Natural killer cell (primary cell): ENCODE data around the gene TREM2. TPM values are rescaled to one million over a fixed set of nuclear protein-coding genes. Genes with fewer than 3 reads are reported as not detected.

Source experiments
- ATAC-seq, 3 donors: fragments of 150-1000 bp in 2 of 3; fragments of 200-7000 bp in 1 of 3; cut with Tn5 transposase; 1 replicate in 1 of 3; 2 replicates in 2 of 3; pipeline ENCODE4 v1.10.0; 2021; ENCODE audit warnings: mild to moderate bottlenecking in 2 of 3, moderate library complexity in 2 of 3
- DNase-seq, 2 donors: peaks; one replicate each; pipeline versions ENCODE4 v3.0.0 to v3.0.0-alpha.2; 2013 to 2021; ENCODE audit warnings: mixed read lengths in 1 of 2
- H3K27ac ChIP-seq: one replicate; pipeline ENCODE4 v1.5.1; 2013; ENCODE audit warnings: mild to moderate bottlenecking, low read length
- H3K27me3 ChIP-seq: one replicate; pipeline ENCODE4 v1.6.1; 2013; ENCODE audit warnings: low read length; ENCODE audit not compliant: control insufficient read depth, insufficient read depth
- H3K36me3 ChIP-seq: one replicate; pipeline ENCODE4 v1.6.1; 2013; ENCODE audit warnings: low read length; ENCODE audit not compliant: control insufficient read depth, insufficient read depth
- H3K4me1 ChIP-seq: one replicate; pipeline ENCODE4 v1.6.1; 2013; ENCODE audit warnings: low read length; ENCODE audit not compliant: control insufficient read depth, insufficient read depth
- H3K4me3 ChIP-seq: one replicate; pipeline ENCODE4 v1.5.1; 2013; ENCODE audit warnings: low read length
- H3K9me3 ChIP-seq: one replicate; pipeline ENCODE4 v1.6.1; 2013; ENCODE audit warnings: low read length; ENCODE audit not compliant: control insufficient read depth, insufficient read depth
- H3K27ac Mint-ChIP-seq, 2 donors: one replicate each; pipeline ENCODE4 v1.8.0; 2022; ENCODE audit warnings: mild to moderate bottlenecking in 2 of 2, mixed read lengths in 2 of 2, moderate library complexity in 1 of 2
- H3K27me3 Mint-ChIP-seq, 2 donors: one replicate each; pipeline ENCODE4 v1.8.0; 2022; ENCODE audit warnings: low read depth in 2 of 2, mixed read lengths in 2 of 2
- H3K36me3 Mint-ChIP-seq: one replicate; pipeline ENCODE4 v1.8.0; 2022; ENCODE audit warnings: mixed read lengths
- H3K4me1 Mint-ChIP-seq, 2 donors: one replicate each; pipeline ENCODE4 v1.8.0; 2022; ENCODE audit warnings: mixed read lengths in 2 of 2
- H3K4me3 Mint-ChIP-seq: one replicate; pipeline ENCODE4 v1.8.0; 2022; ENCODE audit warnings: mild to moderate bottlenecking, moderate library complexity, mixed read lengths
- H3K9me3 Mint-ChIP-seq, 2 donors: one replicate each; pipeline ENCODE4 v1.8.0; 2022; ENCODE audit warnings: mixed read lengths in 2 of 2
- WGBS: methylation state at CpG from one replicate; pipeline ENCODE4 v1.1.7; 2013; ENCODE audit warnings: missing lambda C conversion rate; ENCODE audit not compliant: insufficient coverage; 5-methylcytosine and 5-hydroxymethylcytosine counted together
- intact Hi-C: fragments of 100-400 bp; cut with micrococcal nuclease; formaldehyde crosslinking; loops from one replicate; pipeline ENCODE4 v1.14.2; 2022
- total RNA-seq, 4 donors: library from RNA; stranded (reverse); fragments of 120-200 nt in 1 of 4; gene quantifications; one replicate each; pipeline versions ENCODE4 v1.2.3 to v1.2.4, GENCODE V29; 2013 to 2022
- TF ChIP-seq, protein P1 (sequence below): fragments of 200-600 bp; IDR thresholded peaks from one replicate; pipeline ENCODE4 v1.8.0; 2022; ENCODE audit warnings: antibody characterized with exemption

The TREM2 gene
- total RNA-seq, 3 donors from 2014 or later (not counting 1 experiment from before 2014, with no cell fraction given), result not detected

- H3K9me3 Mint-ChIP-seq, result no peaks in the 10 kb centered on the region
- WGBS, result 89% methylated on average over 2 of the region's 3 CpGs
- Histone ChIP-seq H3K27me3 (no peaks in the 10 kb centered on the region), H3K27ac (no peak overlapping the region), H3K9me3 (no peaks in the 10 kb centered on the region), H3K4me3 (no peak overlapping the region), H3K4me1 (no peaks in the 10 kb centered on the region), H3K36me3 (peaks cover 3% of the 10 kb centered on the region)
- H3K4me3 Mint-ChIP-seq, result no peak overlapping the region
- H3K4me1 Mint-ChIP-seq, result no peaks in the 10 kb centered on the region
- no peaks in the 10 kb centered on the region for H3K27me3 Mint-ChIP-seq
- peaks cover 7% of the 10 kb centered on the region for H3K36me3 Mint-ChIP-seq
- no peak overlapping the region for H3K27ac Mint-ChIP-seq
- no peak for ATAC-seq
- no peak for DNase-seq
- TF ChIP-seq, protein P1, sequence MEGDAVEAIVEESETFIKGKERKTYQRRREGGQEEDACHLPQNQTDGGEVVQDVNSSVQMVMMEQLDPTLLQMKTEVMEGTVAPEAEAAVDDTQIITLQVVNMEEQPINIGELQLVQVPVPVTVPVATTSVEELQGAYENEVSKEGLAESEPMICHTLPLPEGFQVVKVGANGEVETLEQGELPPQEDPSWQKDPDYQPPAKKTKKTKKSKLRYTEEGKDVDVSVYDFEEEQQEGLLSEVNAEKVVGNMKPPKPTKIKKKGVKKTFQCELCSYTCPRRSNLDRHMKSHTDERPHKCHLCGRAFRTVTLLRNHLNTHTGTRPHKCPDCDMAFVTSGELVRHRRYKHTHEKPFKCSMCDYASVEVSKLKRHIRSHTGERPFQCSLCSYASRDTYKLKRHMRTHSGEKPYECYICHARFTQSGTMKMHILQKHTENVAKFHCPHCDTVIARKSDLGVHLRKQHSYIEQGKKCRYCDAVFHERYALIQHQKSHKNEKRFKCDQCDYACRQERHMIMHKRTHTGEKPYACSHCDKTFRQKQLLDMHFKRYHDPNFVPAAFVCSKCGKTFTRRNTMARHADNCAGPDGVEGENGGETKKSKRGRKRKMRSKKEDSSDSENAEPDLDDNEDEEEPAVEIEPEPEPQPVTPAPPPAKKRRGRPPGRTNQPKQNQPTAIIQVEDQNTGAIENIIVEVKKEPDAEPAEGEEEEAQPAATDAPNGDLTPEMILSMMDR, result no peak
- intact Hi-C loops, result no loop called here
Observed at GRCh38 chr6:41135062-41135832, 27.7 kb downstream of the TREM2 start.

DNA sequence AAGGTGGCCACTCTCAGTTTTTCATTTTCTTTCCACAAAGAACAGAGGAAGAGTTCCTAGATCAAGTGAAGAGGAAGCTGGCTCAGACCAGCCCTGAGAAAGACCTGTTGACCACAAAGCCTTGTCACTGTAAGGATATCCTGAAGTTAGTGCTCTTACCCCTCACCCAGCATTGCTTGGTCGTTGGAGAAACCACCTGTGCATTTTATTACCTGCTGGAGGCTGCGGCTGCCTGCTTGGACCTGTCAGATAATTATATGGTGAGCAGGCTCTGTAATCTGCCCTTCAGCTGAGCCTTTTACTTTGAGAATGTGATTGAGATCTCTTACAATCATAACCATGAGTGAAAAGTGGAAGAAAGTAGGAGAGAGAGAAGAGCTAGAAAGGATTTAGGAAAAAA is 30.7 kb downstream of the TREM2 start:
- H3K27me3 Mint-ChIP-seq, result no peaks in the 10 kb centered on the region
- no peaks in the 10 kb centered on the region for H3K27me3 ChIP-seq
- peaks cover 0 to 2% of the 10 kb centered on the region in 2 donors for H3K4me1 Mint-ChIP-seq
- H3K4me1 ChIP-seq, result no peaks in the 10 kb centered on the region
- H3K36me3 ChIP-seq, result peaks cover 3% of the 10 kb centered on the region
- H3K9me3 ChIP-seq, result no peaks in the 10 kb centered on the region
- DNase-seq (no peak), ATAC-seq (no peak)
- WGBS, result 33% methylated on average over 2 of the region's 2 CpGs
- H3K4me3 Mint-ChIP-seq, result no peak overlapping the region
- no peak overlapping the region for H3K27ac Mint-ChIP-seq
- H3K9me3 Mint-ChIP-seq, result no peaks in the 10 kb centered on the region
- TF ChIP-seq, protein P1, result no peak
- intact Hi-C loops, result no loop called here
- peaks cover 9% of the 10 kb centered on the region for H3K36me3 Mint-ChIP-seq
- no peak overlapping the region for H3K27ac ChIP-seq
- no peak overlapping the region for H3K4me3 ChIP-seq

GRCh38 chr6:41125282-41125681 is 37.6 kb downstream of the TREM2 start:
- ATAC-seq, result no peak
- Histone ChIP-seq H3K36me3 (peaks cover 5% of the 10 kb centered on the region), H3K9me3 (no peaks in the 10 kb centered on the region), H3K4me1 (no peaks in the 10 kb centered on the region), H3K4me3 (no peak overlapping the region), H3K27me3 (no peaks in the 10 kb centered on the region), H3K27ac (no peak overlapping the region)
- H3K36me3 Mint-ChIP-seq, result peaks cover 30% of the 10 kb centered on the region
- no peak overlapping the region for H3K27ac Mint-ChIP-seq
- H3K4me1 Mint-ChIP-seq, result peaks cover 0 to 7% of the 10 kb centered on the region in 2 donors
- H3K4me3 Mint-ChIP-seq, result no peak overlapping the region
- WGBS, result 100% methylated on average over 2 of the region's 3 CpGs
- no peak for DNase-seq
- H3K9me3 Mint-ChIP-seq, result no peaks in the 10 kb centered on the region
- intact Hi-C loops, result no loop called here
- TF ChIP-seq, protein P1, result no peak
- no peaks in the 10 kb centered on the region for H3K27me3 Mint-ChIP-seq

GRCh38 chr6:41122918-41123317 is 40.0 kb downstream of the TREM2 start:
- no peaks in the 10 kb centered on the region for H3K4me1 ChIP-seq
- TF ChIP-seq, protein P1, result no peak
- peaks cover 7% of the 10 kb centered on the region for H3K36me3 ChIP-seq
- H3K27me3 ChIP-seq, result no peaks in the 10 kb centered on the region
- H3K27ac ChIP-seq, result no peak overlapping the region
- no peaks in the 10 kb centered on the region for H3K9me3 ChIP-seq
- intact Hi-C loops, result no loop called here
- Mint-ChIP-seq H3K4me3 (no peak overlapping the region), H3K4me1 (peaks cover 0 to 7% of the 10 kb centered on the region in 2 donors), H3K36me3 (peaks cover 34% of the 10 kb centered on the region), H3K9me3 (no peaks in the 10 kb centered on the region), H3K27ac (no peak overlapping the region), H3K27me3 (no peaks in the 10 kb centered on the region)
- ATAC-seq (no peak), DNase-seq (no peak)
- 89% methylated on average over 1 of the region's 1 CpG for WGBS
- no peak overlapping the region for H3K4me3 ChIP-seq
